Astrocyte (in vitro differentiated cells and primary cell): Measurements from ENCODE around the gene SAP30BP.

Experiments used
- EZH2 ChIP-seq: IDR thresholded peaks from 2 replicates; pipeline ENCODE4 v1.6.1; 2012; ENCODE audit warnings: mild to moderate bottlenecking, low read length, inconsistent platforms; ENCODE audit not compliant: insufficient read depth
- TF ChIP-seq, protein P1 (sequence below): IDR thresholded peaks from 2 replicates; pipeline ENCODE4 v1.5.1; 2011; ENCODE audit warnings: low read depth, mild to moderate bottlenecking, inconsistent platforms, low read length, moderate library complexity; ENCODE audit not compliant: insufficient read depth

DNA sequence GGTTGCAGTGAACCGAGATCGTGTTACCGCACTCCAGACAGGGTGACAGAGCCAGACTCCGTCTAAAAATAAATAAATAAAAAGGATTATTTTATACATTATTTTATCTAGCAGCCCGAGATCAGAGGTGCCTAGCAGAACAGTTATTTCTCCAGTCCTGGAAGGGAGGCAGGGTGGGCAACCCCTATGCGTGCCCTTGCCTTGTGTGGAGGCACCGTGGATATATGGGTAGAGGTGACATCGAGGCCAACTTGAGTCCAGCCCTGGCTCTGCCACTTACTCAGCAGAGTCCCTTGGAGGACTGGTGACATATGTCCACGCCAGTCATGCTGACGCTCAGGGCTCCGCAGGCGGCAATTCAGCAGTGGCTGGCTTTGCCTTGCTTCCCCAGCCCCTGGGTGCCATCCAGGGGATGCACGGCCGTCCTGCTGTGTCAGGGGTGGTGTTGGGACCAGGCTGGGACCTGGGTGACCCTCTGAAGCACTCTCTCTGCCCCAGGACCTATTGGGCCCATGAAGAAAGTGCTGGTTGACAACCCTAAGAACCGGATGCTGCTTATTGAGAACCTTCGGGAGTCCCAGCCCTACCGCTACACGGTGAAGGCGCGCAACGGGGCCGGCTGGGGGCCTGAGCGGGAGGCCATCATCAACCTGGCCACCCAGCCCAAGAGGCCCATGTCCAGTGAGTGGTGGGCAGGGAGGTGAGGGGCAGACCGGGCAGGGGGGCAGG is 84.7 kb downstream of the SAP30BP start:
- TF ChIP-seq, protein P1, sequence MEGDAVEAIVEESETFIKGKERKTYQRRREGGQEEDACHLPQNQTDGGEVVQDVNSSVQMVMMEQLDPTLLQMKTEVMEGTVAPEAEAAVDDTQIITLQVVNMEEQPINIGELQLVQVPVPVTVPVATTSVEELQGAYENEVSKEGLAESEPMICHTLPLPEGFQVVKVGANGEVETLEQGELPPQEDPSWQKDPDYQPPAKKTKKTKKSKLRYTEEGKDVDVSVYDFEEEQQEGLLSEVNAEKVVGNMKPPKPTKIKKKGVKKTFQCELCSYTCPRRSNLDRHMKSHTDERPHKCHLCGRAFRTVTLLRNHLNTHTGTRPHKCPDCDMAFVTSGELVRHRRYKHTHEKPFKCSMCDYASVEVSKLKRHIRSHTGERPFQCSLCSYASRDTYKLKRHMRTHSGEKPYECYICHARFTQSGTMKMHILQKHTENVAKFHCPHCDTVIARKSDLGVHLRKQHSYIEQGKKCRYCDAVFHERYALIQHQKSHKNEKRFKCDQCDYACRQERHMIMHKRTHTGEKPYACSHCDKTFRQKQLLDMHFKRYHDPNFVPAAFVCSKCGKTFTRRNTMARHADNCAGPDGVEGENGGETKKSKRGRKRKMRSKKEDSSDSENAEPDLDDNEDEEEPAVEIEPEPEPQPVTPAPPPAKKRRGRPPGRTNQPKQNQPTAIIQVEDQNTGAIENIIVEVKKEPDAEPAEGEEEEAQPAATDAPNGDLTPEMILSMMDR: no peak
- TF ChIP-seq EZH2: no peak
